Measurements from ENCODE around the gene DNAJB13.

DNA sequence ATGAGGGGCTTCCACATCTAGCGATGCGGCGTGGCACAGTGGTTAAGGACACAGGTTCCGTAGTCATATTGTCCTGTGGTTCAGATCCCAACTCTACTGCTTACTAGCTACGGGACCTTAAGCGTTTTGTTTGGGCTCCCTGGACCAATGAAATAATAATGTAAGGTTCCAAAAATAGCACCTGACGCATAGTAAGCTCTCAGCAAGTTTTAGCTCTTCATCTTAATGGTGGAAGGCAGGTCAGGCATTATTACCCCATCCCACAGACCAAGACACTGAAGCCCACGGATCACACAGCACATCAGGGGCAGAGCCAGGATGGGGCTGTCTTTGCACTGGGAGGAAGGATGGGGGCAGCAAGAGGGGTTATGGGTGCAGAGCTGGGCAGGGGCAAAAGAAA is 13.0 kb downstream of the DNAJB13 start:
- TF ChIP-seq, protein P1, sequence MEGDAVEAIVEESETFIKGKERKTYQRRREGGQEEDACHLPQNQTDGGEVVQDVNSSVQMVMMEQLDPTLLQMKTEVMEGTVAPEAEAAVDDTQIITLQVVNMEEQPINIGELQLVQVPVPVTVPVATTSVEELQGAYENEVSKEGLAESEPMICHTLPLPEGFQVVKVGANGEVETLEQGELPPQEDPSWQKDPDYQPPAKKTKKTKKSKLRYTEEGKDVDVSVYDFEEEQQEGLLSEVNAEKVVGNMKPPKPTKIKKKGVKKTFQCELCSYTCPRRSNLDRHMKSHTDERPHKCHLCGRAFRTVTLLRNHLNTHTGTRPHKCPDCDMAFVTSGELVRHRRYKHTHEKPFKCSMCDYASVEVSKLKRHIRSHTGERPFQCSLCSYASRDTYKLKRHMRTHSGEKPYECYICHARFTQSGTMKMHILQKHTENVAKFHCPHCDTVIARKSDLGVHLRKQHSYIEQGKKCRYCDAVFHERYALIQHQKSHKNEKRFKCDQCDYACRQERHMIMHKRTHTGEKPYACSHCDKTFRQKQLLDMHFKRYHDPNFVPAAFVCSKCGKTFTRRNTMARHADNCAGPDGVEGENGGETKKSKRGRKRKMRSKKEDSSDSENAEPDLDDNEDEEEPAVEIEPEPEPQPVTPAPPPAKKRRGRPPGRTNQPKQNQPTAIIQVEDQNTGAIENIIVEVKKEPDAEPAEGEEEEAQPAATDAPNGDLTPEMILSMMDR (IDR thresholded peaks at IDR 0.05; ENCODE audit: low read depth, low read length, poor library complexity, severe bottlenecking): no peak
- no peak for TF ChIP-seq EZH2phosphoT487 (IDR thresholded peaks at IDR 0.05; ENCODE audit: borderline replicate concordance, low read length)

All from DOHH2 (cell line).